A549 (cell line): ENCODE data around the gene HNRNPAB.

Experiments used
- BHLHE40 ChIP-seq: IDR thresholded peaks from 2 replicates; pipeline ENCODE4 v1.6.1; 2012; ENCODE audit warnings: low read depth, low read length, inconsistent platforms
- CEBPB ChIP-seq, 2 experiments: fragments of >200 bp in 1 of 2; sonication (Bioruptor Twin) in 1 of 2; formaldehyde crosslinking in 1 of 2; IDR thresholded peaks; 2 replicates each; pipeline ENCODE4 v1.6.1; 2012 to 2016
- CHD4 ChIP-seq: fragments of 200-600 bp; sonication (generic); IDR thresholded peaks from 2 replicates; pipeline ENCODE4 v1.6.1; 2016; ENCODE audit warnings: antibody characterized with exemption, mild to moderate bottlenecking, borderline replicate concordance
- EP300 ChIP-seq, 2 experiments: fragments of >200 bp; sonication (Bioruptor Twin); formaldehyde crosslinking; IDR thresholded peaks; 2 replicates in 1 of 2; 3 replicates in 1 of 2; pipeline ENCODE4 v1.6.1; 2016 to 2017
- GATA3 ChIP-seq: IDR thresholded peaks from 2 replicates; pipeline ENCODE4 v1.6.1; 2012; ENCODE audit warnings: borderline replicate concordance
- JUN ChIP-seq, 2 experiments: fragments of >200 bp; sonication (Bioruptor Twin); formaldehyde crosslinking; IDR thresholded peaks; 2 replicates in 1 of 2; 3 replicates in 1 of 2; pipeline ENCODE4 v1.6.1; 2016 to 2017
- NFE2L2 ChIP-seq: fragments of 150-350 bp; conservative IDR thresholded peaks from 2 replicates; pipeline ENCODE4 v1.6.1; 2014; ENCODE audit warnings: low read length
- POLR2A ChIP-seq: IDR thresholded peaks from 2 replicates; pipeline ENCODE4 v1.6.1; 2012; ENCODE audit warnings: mild to moderate bottlenecking, low read length
- SMC3 ChIP-seq: fragments of >200 bp; sonication (Bioruptor Twin); formaldehyde crosslinking; IDR thresholded peaks from 3 replicates; pipeline ENCODE4 v1.6.1; 2018; ENCODE audit warnings: inconsistent platforms
- TP53 ChIP-seq: fragments of 250-450 bp; sonication (Bioruptor Pico); IDR thresholded peaks from 2 replicates; pipeline ENCODE4 v1.5.0; 2021; ENCODE audit warnings: mild to moderate bottlenecking, moderate library complexity
- ZFP36 ChIP-seq: fragments of 450-650 bp; IDR thresholded peaks from 2 replicates; pipeline ENCODE4 v1.6.1; 2014; ENCODE audit warnings: borderline replicate concordance; ENCODE audit not compliant: partially characterized antibody
- TF ChIP-seq, protein P1 (sequence below): fragments of 450-650 bp; IDR thresholded peaks from 2 replicates; pipeline ENCODE4 v1.6.1; 2014; ENCODE audit warnings: antibody characterized with exemption

DNA sequence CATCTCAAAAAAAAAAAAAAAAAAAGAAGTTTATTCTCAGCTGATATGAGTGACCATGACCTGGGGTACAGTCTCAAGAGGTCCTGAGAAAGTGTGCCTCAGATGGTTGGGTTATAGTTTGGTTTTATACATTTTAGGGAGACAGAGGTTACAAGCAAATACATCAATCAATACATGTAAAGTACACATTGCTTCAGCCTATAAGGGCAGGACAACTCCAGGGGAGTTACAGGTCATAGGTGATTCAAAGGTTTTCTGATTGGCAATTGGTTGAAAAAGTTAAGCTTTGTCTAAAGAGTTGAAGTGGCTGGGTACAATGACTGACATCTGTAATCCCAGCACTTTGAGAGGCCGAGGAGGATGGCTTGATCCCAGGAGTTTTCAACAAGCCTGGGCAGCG lies 14.9 kb upstream of the HNRNPAB start:
- TF ChIP-seq POLR2A (no peak), ZFP36 (no peak), CEBPB (IDR thresholded peaks at IDR 0.05) (no peak), CHD4 (no peak), NFE2L2 (no peak), JUN (IDR thresholded peaks at IDR 0.05) (no peak), EP300 (IDR thresholded peaks at IDR 0.05) (no peak), GATA3 (no peak), BHLHE40 (no peak), SMC3 (no peak), TP53 (CRISPR knock-in tag) (no peak)
- TF ChIP-seq, protein P1, sequence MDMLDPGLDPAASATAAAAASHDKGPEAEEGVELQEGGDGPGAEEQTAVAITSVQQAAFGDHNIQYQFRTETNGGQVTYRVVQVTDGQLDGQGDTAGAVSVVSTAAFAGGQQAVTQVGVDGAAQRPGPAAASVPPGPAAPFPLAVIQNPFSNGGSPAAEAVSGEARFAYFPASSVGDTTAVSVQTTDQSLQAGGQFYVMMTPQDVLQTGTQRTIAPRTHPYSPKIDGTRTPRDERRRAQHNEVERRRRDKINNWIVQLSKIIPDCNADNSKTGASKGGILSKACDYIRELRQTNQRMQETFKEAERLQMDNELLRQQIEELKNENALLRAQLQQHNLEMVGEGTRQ = no peak
